Right renal cortex interstitium (tissue), 3 donors: Measurements from ENCODE around the gene LGALS12. TPM values are rescaled to one million over a fixed set of nuclear protein-coding genes. Genes with fewer than 3 reads are reported as not detected.

Experiments
- DNase-seq, 3 donors: peaks; one replicate each; pipeline ENCODE4 v3.0.0-alpha.2; 2013; ENCODE audit warnings: low read depth in 3 of 3, low spot score in 2 of 3
- polyA plus RNA-seq, 3 donors: library from polyadenylated mRNA; unstranded; fragments of 120-200 nt; gene quantifications; one replicate each; pipeline ENCODE4 v1.2.1, GENCODE V29; 2013; ENCODE audit not compliant: insufficient read length in 3 of 3

The LGALS12 gene
- polyA plus RNA-seq: under 1 TPM; 0.10 to 0.41 (median 0.12) TPM

- no peak for DNase-seq
Measured at GRCh38 chr11:63505857-63506528, at the start of gene LGALS12. Gene LGALS12 (plus strand): TSS chr11:63506084. CDS start chr11:63506459, 375 bp downstream.

GRCh38 chr11:63459586-63459985 is 46.3 kb upstream of the LGALS12 start:
- no peak for DNase-seq

- DNase-seq: no peak
Measured at GRCh38 chr11:63462137-63462536, 43.7 kb upstream of the LGALS12 start.

GRCh38 chr11:63470311-63470710 is 35.6 kb upstream of the LGALS12 start:
- DNase-seq: no peak

GRCh38 chr11:63472372-63472771 is 33.5 kb upstream of the LGALS12 start:
- no peak for DNase-seq

GRCh38 chr11:63476618-63477017 is 29.3 kb upstream of the LGALS12 start:
- no peak for DNase-seq

GRCh38 chr11:63478896-63479295 is 27.0 kb upstream of the LGALS12 start:
- DNase-seq: peak in 1 of 3 donors; percentile 57

GRCh38 chr11:63480039-63480438 is 25.8 kb upstream of the LGALS12 start:
- DNase-seq: no peak

- DNase-seq: no peak
Measured at GRCh38 chr11:63485777-63486176, 20.1 kb upstream of the LGALS12 start.

GRCh38 chr11:63488789-63489188 is 17.1 kb upstream of the LGALS12 start:
- DNase-seq: no peak

GRCh38 chr11:63489879-63490278 is 16.0 kb upstream of the LGALS12 start:
- DNase-seq: no peak

GRCh38 chr11:63490551-63491239 is 15.2 kb upstream of the LGALS12 start, which contains the start of gene PLAAT5:
Gene PLAAT5 (minus strand): TSS chr11:63491167. CDS start chr11:63491034, 133 bp downstream.
- DNase-seq: no peak

- DNase-seq: no peak
Measured at GRCh38 chr11:63491240-63491587, 14.7 kb upstream of the LGALS12 start.

- DNase-seq: no peak
Measured at GRCh38 chr11:63491636-63492372, 14.1 kb upstream of the LGALS12 start.

GRCh38 chr11:63492441-63492840 is 13.4 kb upstream of the LGALS12 start:
- DNase-seq: no peak

GRCh38 chr11:63493127-63493526 is 12.8 kb upstream of the LGALS12 start:
- no peak for DNase-seq

- no peak for DNase-seq
Measured at GRCh38 chr11:63494975-63495374, 10.9 kb upstream of the LGALS12 start.

- no peak for DNase-seq
Measured at GRCh38 chr11:63499874-63500273, 6.0 kb upstream of the LGALS12 start.

GRCh38 chr11:63501236-63501635 is 4.6 kb upstream of the LGALS12 start:
- no peak for DNase-seq

GRCh38 chr11:63502252-63502820 is 3.5 kb upstream of the LGALS12 start:
- DNase-seq: no peak

GRCh38 chr11:63503492-63503891 is 2.4 kb upstream of the LGALS12 start:
- no peak for DNase-seq
